GM20431 (cell line): ENCODE results near the gene FHIT.
"Not testable (repeated sequence)": the region's sequence is repeated elsewhere in the genome, so short reads cannot be mapped to it uniquely, and the experiment has no call there.

Experiments
- in situ Hi-C: fragments of 300-500 bp; cut with MseI, MboI; formaldehyde crosslinking; loops from one replicate; pipeline ENCODE4 v1.15.0; 2020; ENCODE audit warnings: low sequenced_read_pairs; ENCODE audit not compliant: unreplicated experiment

The FHIT gene

GRCh38 chr3:61015859-61016258, 235.4 kb downstream of the FHIT start:
- in situ Hi-C loops, result no loop called here

GRCh38 chr3:61015408-61015807, 235.8 kb downstream of the FHIT start:
- in situ Hi-C loops, result no loop called here

GRCh38 chr3:61008998-61009380, 242.3 kb downstream of the FHIT start:
- in situ Hi-C loops, result no loop called here

DNA sequence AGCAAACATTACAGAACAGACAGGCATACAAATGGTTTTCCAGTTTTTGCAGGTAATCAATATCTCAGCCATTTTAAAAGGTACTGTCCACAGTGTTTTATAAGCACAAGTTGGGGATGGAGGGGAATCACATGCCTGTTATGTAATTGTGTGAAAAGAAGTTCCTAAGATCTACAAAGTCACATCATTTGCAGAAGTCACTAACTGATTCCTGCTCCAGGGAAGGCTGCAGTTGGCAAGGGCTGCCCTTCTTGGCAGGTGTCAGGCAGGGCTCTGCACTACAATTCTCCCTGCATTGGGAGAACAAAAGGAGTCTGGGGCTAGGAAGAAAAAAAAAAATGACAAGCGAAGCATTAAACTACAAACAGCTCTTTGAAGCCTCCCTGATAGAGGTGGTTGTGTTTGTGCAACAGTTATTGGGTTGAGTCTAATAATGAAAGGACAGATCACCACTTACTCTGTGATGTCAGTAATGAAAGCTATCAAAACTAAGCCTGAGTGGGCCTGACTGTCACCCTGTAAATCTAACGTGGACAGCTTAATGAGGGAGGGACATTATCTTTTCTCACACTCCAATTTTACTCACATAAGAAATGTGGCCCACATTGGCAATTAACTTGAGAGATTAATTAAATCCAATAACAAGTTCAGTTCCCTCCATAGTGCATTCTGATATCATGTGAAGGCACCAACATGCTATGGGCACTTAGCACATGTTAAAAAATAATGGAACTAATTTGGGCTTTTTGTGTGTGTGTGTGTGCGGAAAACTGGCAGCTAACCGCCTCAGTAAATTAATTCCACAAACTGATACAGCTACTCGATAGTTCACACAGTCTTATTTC, 242.9 kb downstream of the FHIT start:
- in situ Hi-C loops, result no loop called here

DNA sequence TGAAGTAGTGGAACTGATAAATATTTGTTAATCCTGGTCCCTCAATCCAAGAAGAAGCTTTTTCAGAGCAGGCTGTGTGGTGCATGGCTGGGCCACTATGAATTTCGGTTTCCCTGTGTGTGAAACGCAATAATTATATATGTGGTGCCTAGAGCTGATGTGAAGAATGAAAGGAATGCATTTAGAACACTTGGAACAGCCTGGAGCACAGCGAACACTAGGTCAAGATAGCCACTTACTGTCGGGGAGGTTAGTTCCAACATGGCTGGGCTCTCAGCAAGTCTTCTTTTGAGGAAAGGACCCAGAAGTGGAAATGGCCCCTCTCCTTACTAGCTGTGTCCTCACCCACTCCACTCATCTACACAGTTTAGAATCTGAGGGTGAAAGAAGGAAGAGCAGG, 245.7 kb downstream of the FHIT start:
- in situ Hi-C loops, result no loop called here

- in situ Hi-C loops, result no loop called here
Measured at GRCh38 chr3:60998858-60999257, 252.4 kb downstream of the FHIT start.

- in situ Hi-C loops, result no loop called here
Measured at GRCh38 chr3:60992395-60992794, 258.9 kb downstream of the FHIT start.

DNA sequence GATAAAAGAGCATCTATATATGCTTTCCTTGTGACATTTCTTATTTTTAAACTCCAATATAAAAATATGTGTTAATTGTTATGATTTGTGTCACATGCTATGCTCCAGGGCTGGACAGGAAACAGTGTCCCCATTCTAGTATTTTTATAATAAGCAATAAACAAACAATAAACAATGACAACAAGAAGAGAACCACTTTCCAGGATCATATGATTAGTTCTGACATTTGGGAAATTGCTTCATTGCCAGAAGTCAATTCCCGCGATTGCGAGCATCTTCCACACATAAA, 260.9 kb downstream of the FHIT start:
- in situ Hi-C loops, result no loop called here

DNA sequence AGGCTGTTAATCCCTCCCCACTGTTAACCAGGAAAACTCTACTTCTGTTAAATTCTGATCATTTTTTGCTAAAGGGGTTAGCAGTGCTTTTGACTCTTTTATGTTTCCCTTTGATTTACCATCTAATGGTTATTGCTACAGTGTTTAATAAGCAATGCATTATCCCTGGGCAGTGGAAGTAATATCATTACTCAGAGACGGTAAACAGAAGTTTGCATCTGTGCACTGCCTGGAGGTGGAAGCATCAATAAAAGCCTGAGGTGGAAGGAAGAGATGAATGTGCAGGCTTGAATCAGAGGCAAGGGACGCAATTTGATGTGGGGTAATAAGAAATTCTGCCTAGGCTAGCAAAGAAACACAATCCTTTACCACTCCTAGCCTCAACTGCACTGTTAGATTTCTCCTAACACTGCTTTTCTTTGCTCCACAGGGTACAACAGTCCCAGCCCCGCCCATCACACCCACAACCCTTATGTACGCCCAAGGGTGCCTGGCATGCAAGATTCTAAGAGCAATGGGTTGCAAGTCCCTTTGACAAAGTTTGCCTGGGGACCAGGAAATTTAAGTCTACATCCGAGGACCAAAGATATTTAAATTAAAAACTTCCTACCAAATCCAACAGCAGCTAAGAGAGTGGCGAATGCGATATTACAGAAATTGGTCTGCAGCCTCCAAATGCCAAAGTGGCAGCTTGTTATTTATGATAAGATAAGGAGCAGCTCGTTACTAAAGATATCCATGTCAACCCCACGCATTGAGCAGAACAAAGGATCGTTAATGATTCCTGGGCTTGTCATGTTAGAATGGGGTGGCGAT, 261.4 kb downstream of the FHIT start:
- in situ Hi-C loops, result no loop called here

DNA sequence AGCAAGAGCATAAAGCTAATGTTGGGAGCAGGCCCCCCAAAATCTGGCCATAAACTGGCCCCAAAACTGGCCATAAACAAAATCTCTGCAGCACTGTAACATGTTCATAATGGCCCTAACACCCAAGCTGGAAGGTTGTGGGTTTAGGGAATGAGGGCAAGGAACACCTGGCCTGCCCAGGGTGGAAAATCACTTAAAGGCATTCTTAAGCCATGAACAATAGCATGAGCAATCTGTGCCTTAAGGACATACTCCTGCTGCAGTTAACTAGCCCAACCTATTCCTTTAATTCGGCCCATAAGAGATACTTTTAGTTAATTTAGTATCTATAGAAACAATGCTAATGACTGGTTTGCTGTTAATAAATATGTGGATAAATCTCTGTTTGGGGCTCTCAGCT, 264.1 kb downstream of the FHIT start:
- in situ Hi-C loops, result not testable (repeated sequence)

- in situ Hi-C loops, result no loop called here
Measured at GRCh38 chr3:60986552-60986951, 264.7 kb downstream of the FHIT start.

DNA sequence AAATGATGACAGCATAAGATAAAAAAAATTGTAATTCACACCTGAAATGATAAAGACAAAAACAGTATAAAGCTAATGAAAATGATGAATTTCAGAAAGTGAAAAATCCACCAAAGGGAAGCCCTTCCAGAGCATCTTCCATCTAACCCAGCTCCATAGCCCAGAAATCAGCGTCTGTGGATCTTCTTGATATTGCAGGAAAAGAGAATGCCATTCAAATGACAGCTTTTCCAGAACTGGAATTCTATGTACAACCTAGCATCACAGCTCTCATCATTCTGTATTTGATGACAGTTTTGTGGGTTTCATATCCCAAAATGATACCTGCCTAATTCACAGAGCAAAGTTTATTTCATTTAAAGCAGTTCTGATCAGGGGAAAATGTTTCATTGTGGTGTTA, 267.3 kb downstream of the FHIT start:
- in situ Hi-C loops, result no loop called here

DNA sequence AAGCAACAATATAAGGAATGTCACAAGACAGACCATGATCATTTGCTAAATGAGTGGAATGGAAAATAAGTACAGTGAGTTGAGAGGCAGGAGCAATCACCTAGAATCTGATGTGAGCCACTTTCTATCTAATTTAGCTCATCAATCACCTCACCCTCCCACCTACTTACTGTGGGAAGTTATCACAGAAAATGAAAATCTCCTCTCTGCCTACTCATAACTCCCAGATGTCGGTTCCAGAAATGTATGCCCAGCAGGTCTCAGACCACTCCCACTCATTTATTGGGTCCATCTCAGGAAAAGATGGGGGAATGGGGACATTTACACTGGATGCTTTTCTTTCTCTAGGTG, 270.9 kb downstream of the FHIT start:
- in situ Hi-C loops, result no loop called here

GRCh38 chr3:60979461-60980341, 271.6 kb downstream of the FHIT start:
- in situ Hi-C loops, result no loop called here

GRCh38 chr3:60973321-60973720, 277.9 kb downstream of the FHIT start:
- in situ Hi-C loops, result no loop called here

DNA sequence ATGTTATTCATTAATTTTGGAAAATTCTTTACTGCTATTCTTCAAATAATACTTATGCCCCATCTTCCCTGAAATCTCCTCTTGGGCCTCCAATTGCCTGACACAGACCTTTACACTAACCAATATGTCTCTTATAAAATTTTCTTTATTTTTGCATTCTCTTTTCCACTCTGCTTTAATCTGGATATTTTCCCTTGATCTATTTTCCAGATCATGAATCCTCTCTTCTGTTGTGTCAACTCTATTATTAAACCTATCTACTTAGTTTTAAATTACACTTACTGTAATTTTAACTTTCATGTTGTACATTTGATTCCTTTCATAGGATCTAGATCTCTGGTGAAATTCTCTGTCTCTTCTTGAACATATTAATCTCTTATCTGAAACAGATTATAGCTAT, 278.7 kb downstream of the FHIT start:
- in situ Hi-C loops, result no loop called here

GRCh38 chr3:60970850-60971249, 280.4 kb downstream of the FHIT start:
- in situ Hi-C loops, result no loop called here

DNA sequence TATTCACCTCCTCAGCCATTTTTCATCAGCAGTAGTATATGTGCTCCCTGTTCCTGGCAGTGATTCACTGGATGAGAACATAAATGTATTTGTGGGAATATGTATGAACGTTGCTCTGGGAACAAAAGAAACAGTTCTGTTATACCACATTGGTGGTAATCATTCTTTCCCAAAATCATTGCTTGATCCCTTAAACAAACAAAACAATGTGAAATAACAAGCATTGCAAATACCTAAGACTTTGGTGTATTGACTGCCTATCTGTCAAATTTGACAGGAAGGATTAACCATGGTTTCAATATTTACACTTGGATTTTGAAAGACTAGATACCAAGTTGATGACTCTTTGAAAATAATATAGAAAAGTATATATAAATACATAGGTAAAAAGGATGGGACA, 284.1 kb downstream of the FHIT start:
- in situ Hi-C loops, result no loop called here

GRCh38 chr3:60957541-60957940, 293.7 kb downstream of the FHIT start:
- in situ Hi-C loops, result no loop called here

DNA sequence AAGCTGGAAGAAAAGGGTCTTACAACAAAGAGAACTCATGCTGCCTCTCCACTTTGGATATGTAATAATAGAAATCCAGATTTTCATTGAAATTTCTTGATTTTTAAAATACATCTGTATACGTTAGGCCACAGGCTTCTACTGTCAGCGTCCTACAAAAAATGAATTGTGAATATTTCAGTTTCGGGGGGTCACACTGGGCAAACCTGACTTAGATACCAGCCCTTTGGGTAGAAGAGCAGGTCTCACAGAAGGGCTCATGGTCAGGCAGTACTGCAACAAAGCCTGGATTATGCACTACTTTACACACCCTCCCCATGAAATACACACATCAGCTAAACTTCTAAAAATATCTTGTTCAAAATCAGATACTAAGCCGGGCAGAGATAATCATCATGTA, 294.5 kb downstream of the FHIT start:
- in situ Hi-C loops, result no loop called here

GRCh38 chr3:60955034-60955433, 296.2 kb downstream of the FHIT start:
- in situ Hi-C loops, result no loop called here
